HG02981 (cell line): Measurements from ENCODE around the gene GJC2.
"Not testable (repeated sequence)": the region's sequence is repeated elsewhere in the genome, so short reads cannot be mapped to it uniquely, and the experiment has no call there.

Source experiments
- ATAC-seq: cut with Tn5 transposase; IDR thresholded peaks from one replicate; pipeline ENCODE4 v1.9.1; 2021; ENCODE audit warnings: mild to moderate bottlenecking, moderate library complexity; ENCODE audit not compliant: unreplicated experiment

GJC2 gene

DNA sequence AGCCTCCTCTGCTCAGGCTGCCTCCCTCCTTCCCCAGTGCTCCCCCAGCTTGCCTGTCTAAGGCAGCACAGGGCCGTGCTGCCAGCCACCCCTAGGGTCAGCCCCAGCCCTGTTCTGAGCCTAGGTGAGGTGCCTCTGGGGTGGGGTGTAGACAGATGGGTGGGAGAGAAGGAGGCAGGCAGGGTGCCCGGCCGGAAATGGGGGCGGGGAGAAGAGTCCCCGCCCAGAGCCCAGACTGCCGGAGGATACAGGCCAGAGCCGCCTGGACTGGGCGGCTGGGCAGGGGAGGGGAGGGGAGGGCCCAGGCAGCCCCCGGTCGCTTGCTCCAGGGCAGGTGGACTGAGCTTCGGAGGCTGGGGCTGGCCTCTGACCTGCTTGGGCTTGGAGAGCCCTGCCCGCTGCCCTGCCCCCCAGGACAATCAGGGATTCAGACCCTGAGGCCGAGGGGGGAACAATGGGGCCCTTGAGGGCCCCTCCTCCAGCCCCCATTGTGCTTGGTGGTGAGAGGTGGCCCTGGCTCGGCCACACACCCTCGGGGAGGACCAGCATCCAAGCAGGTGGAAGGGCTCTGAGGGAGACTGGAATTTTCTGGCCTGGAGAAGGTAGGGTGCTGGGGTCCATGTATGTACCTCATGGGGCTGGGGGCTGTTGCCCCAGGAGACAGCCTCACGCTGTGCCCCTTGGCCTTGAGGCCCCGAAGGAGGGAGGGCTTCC, at the start of gene GJC2:
GJC2 (plus strand) TSS at position 525 of the 714 bp plus-strand sequence. CDS start 7,829 bp downstream, outside the sequence.
- no peak for ATAC-seq

DNA sequence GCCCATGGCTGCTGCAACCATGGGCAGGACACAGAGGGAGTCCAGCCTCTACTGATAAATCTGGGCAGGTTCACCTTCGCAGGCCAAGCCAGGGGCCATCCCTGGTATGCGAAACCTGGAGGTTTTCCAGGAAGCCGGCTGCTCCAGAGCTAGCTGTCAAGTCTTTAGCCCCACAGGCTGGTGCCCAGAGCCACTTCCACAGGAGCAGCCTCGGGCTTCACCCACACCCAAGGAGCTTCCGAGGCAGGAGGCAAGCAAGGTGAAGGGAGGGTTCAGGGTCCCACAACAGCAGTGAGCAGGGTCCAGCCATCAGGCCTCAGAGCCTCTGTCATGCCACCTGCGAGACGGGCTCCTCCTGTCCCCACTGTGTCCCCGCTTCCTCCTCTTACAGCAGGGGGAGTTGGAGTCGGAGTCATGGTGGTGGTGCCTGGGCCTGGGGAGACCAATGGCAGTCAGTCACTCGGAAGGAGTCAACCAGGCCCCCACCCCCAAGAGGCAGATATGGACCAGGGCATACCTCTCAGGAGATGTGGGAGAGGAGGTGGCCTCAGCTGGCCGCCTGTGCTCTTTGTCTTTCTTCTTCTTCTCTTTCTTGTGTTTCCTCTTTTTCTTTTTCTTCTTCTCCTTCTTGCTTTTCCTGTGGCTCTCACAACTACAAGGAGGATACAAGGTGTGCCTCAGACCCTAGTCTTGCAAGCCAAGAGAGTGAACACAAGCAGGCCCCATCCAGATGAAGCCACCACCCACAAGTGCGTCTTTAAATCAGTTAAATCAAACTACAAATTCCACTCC, 48.7 kb upstream of the GJC2 start:
- ATAC-seq: no peak

DNA sequence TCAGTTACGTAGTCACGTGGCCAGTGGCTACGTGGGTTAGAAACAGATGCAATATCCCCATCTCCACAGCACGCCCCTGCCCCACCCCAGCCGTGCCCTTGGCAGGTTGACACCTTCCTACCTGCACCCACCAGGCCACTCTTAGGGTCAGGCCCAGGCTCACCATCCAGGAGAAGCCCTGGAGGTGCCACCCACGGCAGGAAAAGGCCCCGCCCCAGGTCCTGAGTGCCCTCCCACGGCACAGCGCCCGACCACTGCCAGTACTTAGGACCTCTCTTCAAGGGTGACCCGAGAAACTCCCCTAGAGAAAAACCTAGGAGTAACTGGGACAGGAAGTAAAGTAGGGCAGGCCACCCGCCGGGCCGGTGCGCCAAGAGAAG, 48.1 kb upstream of the GJC2 start:
- ATAC-seq: no peak

DNA sequence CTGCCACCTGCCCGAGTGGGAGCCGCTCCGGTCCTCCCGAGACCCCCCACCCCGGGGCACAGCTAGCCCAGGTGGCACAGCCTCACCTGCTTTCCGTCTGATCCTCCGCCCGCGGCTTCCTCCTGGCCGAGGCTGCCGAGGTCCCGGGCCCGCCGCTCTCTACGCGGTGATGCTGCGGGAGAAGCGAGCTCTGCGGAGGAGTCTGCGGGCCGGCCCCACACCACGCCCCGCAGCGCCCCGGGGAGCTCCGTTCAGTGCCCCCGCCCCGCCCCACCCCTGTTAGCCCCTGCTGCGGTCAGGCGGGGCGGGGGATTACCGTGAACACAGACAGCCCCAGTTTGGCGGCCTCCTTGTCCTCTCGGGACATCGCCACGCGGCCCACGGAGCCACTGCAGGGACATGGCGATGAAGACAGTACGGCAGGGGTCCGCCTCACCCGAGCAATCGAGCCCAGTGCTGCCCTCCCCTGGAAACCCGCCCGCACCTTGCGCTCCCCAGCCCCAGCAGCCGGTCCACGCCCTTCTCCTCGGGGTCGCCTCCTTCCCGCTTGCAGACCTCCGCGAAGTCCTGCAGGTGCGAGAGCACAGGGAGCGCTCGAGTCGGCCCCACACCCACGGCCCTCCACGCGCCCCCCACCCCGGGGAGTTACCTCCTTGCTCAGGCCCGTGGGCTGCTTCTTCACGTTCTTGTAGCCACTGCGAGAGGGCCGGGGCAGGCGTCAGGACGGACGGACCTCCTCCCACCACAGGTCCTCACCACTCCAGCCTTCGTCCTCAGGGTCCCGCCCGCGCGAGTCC, 47.5 kb upstream of the GJC2 start:
- peak; percentile 20 for ATAC-seq

DNA sequence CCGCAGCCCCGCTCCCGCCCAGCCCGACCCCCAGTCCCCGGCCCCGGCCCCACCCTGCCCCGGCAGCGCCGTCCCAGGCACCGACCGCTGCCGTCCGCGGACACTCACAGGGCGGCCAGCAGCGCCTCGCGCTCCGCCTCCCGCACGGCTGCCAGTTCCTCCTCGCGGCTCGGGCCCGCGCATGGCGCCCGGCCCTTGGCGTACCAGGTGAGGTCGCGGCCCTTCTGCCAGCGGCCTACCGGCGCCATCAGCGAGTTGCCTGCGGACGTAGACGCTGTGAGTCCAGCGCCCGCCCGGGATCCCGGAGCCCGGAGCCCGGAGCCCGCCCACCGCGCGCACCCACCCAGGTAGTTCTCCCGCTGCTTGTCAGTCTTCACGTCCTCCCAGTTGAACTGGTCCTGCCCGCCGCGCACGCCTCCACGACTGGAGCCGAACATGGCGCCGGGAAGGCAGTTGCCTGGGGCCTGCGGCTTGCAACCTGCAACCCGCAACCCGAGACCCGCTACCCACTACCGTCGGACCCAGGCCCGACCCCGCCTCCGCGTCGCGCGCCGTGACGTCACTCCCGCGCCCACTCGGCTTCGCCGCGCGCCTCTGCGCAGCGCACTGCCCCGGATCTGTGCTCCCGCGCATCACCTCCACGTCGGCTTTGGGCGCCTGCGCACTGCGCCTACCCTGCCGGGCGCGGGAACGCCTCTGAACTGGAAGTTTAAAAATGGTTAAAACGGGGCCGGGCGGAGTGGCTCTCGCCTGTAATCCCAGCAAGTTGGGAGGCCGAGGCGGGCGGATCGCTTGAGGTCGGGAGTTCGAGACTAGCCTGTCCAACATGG, 46.7 kb upstream of the GJC2 start, which contains the start of gene C1orf35:
C1orf35 (minus strand) TSS at position 535 of the 830 bp plus-strand sequence; CDS start at position 437, 98 bp downstream.
- peak; percentile 77 for ATAC-seq

DNA sequence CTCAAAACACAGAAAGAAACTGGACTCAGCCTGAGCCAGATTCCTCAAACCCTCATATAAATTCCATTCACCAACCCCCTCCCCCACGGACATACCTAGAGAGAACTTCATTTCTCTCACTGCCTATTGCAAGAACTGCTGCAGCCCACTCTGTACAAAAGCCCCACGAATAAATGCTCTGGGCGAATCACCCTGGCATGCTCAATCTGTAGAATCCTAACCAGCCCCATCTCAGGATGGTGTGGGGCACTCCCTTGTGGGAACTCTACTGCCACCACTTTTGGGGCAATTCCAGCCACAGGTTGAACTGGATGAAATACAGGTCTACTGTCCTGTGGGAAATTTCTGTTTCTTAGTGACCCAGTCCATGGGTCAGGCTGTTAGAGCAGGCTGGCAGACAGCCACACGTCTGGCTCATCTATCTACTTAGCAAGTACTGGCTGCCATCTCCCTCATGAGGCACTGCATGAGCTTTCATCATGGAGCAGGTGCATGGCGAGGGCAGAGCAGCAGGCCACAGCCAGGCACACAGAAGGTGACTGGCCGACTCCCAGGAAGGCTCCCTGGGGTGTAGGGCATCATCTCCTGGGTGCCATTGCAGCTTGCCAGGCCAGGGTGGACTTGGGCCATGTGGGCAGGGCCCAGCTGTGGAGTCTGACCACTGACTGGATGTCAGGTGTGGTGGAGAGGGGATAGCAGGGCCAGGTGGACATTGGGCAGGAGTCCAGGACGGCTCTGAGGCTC, 45.0 kb upstream of the GJC2 start:
- no peak for ATAC-seq

DNA sequence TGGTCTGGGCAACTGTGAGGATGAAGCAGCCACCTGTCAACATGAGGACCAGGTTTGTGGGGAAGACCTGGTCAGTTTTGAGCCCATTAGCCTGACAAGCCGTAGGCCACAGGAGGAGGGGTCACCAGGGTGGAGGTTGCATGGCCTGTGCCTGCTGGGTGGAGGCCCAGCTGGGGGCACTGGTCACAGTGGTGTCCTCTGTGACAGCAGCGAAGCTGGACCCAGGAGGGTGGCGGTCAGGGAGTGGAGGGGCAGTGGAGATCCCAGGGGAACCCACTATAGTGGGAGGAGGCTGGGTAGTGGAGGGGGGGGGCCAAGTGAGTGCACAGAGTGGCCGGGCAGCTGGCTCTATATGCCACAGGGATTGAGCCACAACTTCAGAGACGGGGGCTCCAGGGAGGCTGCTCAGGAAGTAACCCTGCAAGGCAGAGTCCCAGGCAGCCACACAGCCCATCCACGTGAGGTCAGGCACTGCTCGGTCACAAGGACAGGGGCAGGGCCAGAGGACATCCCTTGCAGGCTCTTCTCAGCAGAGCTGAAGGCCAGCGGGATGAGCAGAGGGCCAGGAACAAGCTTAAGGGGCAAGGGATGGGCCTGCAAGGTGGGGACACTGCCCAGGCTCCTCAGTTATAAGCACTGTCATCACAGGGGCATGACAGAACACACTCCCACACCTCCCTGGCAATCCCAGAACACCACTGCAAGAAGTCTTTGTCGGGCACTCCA, 44.3 kb upstream of the GJC2 start:
- no peak for ATAC-seq

DNA sequence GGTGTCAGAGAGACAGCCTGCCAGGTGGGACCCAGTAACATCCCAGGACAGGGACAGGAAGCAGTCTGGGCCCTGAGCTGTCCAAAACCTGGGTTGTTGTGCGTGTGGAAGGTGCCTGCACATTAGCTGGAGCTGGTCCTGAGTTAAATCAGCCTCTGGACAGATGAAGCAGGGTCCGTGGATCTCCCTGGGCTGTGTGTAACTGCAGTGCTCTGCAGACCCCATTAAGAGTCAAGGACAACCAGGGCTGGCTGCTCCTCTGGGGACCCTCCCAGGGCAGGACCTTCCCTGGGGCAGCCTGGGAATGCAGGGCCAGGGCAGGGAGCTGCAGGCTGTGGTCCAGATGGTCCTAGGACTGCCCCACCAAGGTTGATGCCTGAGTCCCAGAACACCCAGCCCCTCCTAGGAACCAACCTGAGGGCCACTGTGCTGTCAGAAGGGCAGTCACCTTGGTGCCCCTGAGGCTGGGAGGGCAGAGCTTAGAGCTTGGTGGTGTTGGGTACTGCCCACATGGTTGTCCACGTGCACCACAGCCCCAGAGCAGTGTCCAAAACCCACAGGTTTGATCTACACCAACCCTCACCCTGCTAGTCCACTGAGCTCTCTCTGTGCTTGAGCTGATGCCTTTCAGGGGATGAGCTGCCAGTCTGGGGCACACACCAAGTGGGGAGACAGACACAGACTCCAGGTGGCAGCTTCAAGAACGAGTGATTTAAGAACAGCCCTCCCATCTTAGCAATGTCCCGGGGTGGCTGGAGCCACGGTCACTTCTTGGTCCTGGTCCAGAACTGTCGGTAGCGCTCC, 43.5 kb upstream of the GJC2 start:
- ATAC-seq: no peak

DNA sequence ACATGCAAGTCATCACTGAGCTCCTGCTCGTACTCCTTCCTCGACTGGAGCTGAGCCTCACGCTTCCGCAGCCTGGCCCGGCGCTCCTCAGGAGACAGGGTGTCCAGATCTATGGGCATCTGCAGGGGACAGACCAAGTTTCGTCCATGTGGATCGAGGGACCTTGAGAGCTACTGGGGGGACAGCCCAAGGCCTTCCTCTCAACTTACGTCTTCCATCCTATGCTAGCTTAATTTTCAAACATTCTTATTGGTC, 43.0 kb upstream of the GJC2 start:
- ATAC-seq: no peak

DNA sequence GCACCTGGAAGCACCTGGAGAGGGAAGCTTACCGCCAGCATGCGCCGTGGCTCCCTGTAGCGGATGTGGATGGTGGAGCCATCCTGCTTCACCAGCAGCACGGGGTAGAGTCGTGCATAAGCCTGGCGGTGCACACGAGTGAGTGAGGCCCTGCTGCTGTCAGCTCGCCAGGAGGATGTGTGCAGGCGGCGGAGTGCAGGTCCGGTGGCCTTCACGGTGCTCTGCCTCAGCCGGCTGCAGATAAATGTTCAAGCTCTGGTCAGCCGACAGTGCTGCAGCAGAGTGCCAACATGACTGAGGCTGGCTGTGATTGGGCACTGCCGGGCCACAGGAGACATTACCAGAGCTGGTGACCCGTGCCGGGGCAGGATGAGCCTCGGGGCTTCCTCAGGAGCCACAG, 42.1 kb upstream of the GJC2 start:
- no peak for ATAC-seq

DNA sequence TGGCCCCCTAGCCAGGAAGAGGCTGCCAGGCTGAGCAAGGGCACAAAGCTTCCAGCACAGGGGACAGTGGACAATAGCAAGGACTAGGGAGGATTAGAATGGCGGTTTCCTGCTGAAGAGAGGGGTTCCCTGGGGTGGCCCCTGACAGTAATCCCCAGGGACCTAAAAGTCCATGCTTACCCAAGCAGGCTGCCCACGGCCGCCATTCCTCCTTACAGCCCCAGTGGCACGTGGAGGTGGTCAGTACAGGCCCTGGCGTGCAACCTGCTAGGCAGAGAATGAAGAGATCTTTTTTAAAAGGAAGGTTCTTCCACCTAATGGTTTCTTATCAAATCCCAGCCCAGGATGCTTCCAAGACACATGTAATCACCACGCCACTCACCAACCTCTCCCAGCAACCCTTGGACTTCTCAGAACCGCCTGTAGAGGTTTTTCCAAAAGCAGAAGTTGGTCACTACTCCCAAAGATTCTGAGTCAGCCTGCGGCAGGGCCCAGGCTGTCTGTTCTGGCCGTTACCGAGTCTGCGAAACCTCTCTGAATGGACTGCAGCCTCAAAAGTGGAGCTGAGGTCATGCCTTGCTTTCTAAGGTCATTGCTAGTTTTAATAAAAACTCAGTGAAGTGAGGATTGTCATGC, 41.6 kb upstream of the GJC2 start:
- no peak for ATAC-seq

DNA sequence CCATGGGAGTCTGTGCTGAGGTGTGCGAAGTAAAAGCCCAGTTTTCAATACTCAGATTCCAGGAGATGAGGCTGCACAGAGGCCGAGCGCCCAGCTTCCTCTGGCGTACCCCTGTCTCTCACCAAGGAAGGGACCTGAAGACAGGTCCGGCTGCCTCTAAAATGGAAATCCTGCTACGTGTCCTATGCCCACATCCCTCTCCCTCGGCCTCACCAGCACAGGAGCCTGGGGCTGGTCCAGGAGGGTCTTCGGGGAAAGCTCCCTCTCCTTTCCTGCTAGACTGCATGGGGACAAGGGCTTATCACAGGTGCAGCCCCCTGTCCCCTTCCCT, 41.0 kb upstream of the GJC2 start:
- ATAC-seq: peak; percentile 2

DNA sequence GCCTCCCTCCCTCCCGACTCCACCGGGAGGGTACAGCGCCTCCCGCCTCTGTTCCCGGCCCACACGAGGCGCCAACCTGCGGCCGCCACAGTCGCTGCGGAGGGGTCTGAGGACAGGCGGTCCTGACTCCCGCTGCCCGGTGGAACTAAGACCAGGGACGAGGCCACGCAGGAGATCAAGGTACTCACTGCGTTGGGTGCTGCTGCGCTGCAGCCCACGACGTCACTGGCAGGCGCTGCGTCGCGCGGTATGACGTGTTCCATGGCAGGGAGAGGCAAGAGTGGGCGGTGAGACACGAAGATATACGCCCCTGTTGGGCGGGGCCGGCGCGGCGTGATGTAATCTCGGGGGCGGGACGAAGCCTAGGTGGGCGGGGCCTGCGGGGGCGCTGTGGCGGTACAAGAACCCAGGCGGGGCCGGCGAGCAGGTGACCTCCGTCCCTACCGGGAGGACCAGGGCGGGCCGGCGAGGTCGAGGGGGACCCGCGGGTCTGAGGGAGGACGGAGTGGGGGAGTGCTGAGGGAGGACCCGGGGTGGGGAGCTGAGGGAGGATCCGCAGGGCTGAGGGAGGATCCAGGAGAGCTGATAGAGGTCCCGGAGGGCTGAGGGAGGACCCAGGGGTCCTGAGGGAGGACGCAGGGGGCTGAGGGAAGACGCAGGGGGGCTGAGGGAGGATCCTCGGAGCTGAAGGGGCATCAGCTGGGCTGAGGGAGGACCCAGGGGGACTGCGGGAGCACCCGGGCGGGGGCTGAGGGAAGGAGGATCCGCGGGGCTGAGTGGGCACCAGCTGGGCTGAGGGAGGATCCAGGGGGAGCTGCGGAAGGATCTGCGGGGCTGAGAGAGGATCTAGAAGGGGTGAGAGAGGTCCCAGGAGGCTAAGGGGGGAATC, 40.4 kb upstream of the GJC2 start, which contains the start of gene MRPL55:
MRPL55 (minus strand) TSS at position 227 of the 889 bp plus-strand sequence. CDS start 1,039 bp downstream, outside the sequence.
- ATAC-seq: peak; percentile 92

DNA sequence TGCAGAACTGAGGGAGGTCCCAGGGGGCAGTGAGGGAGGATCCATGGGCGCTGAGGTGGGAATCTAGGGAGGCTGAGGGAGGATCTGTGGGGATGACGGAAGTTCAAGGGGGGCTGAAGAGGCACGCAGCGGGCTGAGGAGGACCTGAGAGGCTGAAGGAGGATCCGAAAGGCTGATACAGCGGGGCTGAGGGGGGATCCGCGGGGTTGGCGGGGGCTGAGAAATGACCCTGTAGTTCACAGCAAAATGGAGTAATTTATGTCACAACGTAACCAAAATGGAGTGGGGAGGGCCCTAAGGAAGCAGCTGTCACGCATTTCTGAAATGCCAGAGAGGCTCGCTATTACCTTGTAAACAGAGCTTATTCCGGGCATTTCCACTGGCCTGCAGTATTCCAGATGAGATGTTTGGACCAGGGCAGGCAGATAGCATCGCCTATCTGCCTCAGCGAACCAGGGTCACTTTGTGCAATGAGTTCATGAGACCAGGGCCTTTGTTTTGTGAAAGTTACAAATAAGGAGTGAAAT, 39.7 kb upstream of the GJC2 start:
- ATAC-seq: no peak

DNA sequence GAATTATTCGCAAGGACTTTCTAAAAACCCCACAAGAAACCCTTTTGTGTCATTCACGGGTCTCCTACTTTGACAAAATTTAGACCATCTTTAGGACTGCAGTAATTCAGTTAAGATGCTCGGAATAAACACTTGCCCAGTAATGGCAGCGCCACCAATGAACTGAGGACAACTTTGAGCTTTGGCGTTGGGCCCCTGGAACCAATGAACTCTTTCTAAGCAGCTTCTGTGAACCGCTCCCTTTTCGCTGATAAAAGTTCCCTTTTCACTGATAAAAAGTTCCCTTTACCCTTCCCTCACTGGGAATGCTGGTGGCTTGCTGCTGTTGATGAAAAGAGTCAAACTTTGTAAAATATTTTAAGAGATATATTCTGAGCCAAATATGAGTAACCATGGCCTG, 39.2 kb upstream of the GJC2 start:
- no peak for ATAC-seq

DNA sequence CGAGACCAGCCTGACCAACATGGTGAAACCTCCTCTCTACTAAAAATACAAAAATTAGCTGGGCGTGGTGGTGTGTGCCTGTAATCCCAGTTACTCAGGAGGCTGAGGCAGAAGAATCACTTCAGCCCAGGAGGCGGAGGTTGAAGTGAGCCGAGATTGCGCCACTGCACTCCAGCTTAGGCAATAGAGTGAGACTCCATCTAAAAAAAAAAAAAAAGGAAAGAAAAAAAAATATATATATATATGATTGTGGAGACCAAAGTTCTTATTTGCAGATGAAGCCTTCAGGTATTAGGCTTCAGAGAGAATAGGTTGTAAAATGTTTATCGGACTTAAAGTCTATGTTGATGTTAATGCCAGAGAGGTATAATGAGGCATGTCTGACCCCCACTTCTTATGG, 38.4 kb upstream of the GJC2 start:
- not testable (repeated sequence) for ATAC-seq

DNA sequence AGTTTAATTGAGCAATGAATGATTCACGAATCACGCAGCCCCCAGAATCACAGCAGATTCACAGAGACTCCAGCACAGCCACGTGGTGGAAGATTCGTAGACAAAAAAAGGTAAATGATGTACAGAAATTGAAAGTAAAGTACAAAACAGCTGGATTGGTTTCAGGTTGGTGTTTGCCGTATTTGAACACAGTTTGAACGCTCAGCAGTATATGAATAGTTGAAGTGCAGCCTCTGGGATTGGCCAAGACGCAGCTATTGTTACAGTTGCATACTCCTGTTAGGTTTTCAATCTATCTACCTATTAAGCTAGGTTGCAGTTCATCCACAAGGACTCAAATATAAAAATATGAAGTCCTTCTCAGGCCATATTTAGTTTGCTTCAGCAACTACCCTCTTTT, 37.6 kb upstream of the GJC2 start:
- no peak for ATAC-seq
